Measurements from ENCODE around the gene ZBTB22. TPM values are rescaled to one million over a fixed set of nuclear protein-coding genes. Genes with fewer than 3 reads are reported as not detected.

The ZBTB22 gene
- total RNA-seq, 1 donor from 2014 or later = 8.2 TPM

GRCh38 chr6:33312361-33313104 lies 5.0 kb downstream of the ZBTB22 start:
- peak overlapping the region; percentile 74 for H3K4me3 ChIP-seq (ENCODE audit: low read depth, low read length)
- TF ChIP-seq CTCF (conservative IDR thresholded peaks at IDR 0.05; ENCODE audit: low read depth, low read length) = no peak
- no peak for DNase-seq (ENCODE audit: low read depth)

- no peak overlapping the region for H3K4me3 ChIP-seq (ENCODE audit: low read depth, low read length)
- no peak for TF ChIP-seq CTCF (conservative IDR thresholded peaks at IDR 0.05; ENCODE audit: low read depth, low read length)
- DNase-seq (ENCODE audit: low read depth) = no peak
These were observed 11.2 kb downstream of the ZBTB22 start for GRCh38 chr6:33306356-33306755.

GRCh38 chr6:33305052-33305451 lies 12.5 kb downstream of the ZBTB22 start:
- no peak for DNase-seq (ENCODE audit: low read depth)
- TF ChIP-seq CTCF (conservative IDR thresholded peaks at IDR 0.05; ENCODE audit: low read depth, low read length) = no peak
- H3K4me3 ChIP-seq (ENCODE audit: low read depth, low read length) = no peak overlapping the region

- no peak for TF ChIP-seq CTCF (conservative IDR thresholded peaks at IDR 0.05; ENCODE audit: low read depth, low read length)
- no peak for DNase-seq (ENCODE audit: low read depth)
- H3K4me3 ChIP-seq (ENCODE audit: low read depth, low read length) = no peak overlapping the region
These were observed 13.3 kb downstream of the ZBTB22 start for GRCh38 chr6:33304216-33304615.

- DNase-seq (ENCODE audit: low read depth) = no peak
- TF ChIP-seq CTCF (conservative IDR thresholded peaks at IDR 0.05; ENCODE audit: low read depth, low read length) = no peak
- H3K4me3 ChIP-seq (ENCODE audit: low read depth, low read length) = no peak overlapping the region
These were observed 15.7 kb downstream of the ZBTB22 start for GRCh38 chr6:33301877-33302276.

- peak; percentile 80 for TF ChIP-seq CTCF (conservative IDR thresholded peaks at IDR 0.05; ENCODE audit: low read depth, low read length)
- no peak for DNase-seq (ENCODE audit: low read depth)
- H3K4me3 ChIP-seq (ENCODE audit: low read depth, low read length) = peak overlapping the region; percentile 78
These were observed 18.2 kb downstream of the ZBTB22 start for GRCh38 chr6:33299237-33299944.
